Lower lobe of right lung (tissue), 2 donors: ENCODE data around the gene UBAC1. TPM values are rescaled to one million over a fixed set of nuclear protein-coding genes. Genes with fewer than 3 reads are reported as not detected.
"Not testable (repeated sequence)": the region's sequence is repeated elsewhere in the genome, so short reads cannot be mapped to it uniquely, and the experiment has no call there.

ENCODE experiments used
- ATAC-seq, 2 donors: fragments of 200-7000 bp; cut with Tn5 transposase; one replicate each; pipeline ENCODE4 v1.9.1; 2020 to 2022; ENCODE audit warnings: mild to moderate bottlenecking in 2 of 2, moderate library complexity in 2 of 2
- DNase-seq: peaks from one replicate; pipeline ENCODE4 v3.0.0-alpha.2; 2020
- H3K27ac ChIP-seq: fragments of 200-600 bp; one replicate; pipeline ENCODE4 v1.8.0; 2022
- H3K27me3 ChIP-seq: fragments of 200-600 bp; one replicate; pipeline ENCODE4 v1.8.0; 2022; ENCODE audit warnings: low read depth
- H3K36me3 ChIP-seq: fragments of 200-600 bp; one replicate; pipeline ENCODE4 v1.8.0; 2022; ENCODE audit warnings: mild to moderate bottlenecking
- H3K4me1 ChIP-seq: fragments of 200-600 bp; one replicate; pipeline ENCODE4 v1.8.0; 2022
- H3K4me3 ChIP-seq: fragments of 200-600 bp; one replicate; pipeline ENCODE4 v1.8.0; 2022; ENCODE audit warnings: mild to moderate bottlenecking
- H3K9me3 ChIP-seq: fragments of 200-600 bp; one replicate; pipeline ENCODE4 v1.8.0; 2022
- intact Hi-C: fragments of 100-400 bp; cut with DNase I; formaldehyde crosslinking; loops from one replicate; pipeline ENCODE4 v1.11.0; 2022
- total RNA-seq: library from RNA; stranded (reverse); fragmentation: NEBNext Ultra II Directional; extraction: Animal tissue kit (Norgen Biotek cat#: 25700); gene quantifications from one replicate; pipeline ENCODE4 v1.2.1, GENCODE V29; 2021
- TF ChIP-seq, protein P1 (sequence below): fragments of 200-600 bp; IDR thresholded peaks from one replicate; pipeline ENCODE4 v1.8.0; 2022; ENCODE audit warnings: antibody characterized with exemption, mild to moderate bottlenecking
- donor health status: DM: no; HTN: yes; CAD: no; lungs with severe emphysema.

The UBAC1 gene
- total RNA-seq, 1 donor from 2014 or later, result 40.3 TPM

GRCh38 chr9:135951889-135952663 lies 9.1 kb downstream of the UBAC1 start:
- Histone ChIP-seq H3K27ac (no peak overlapping the region), H3K4me1 (no peaks in the 10 kb centered on the region), H3K4me3 (no peak overlapping the region), H3K27me3 (no peaks in the 10 kb centered on the region), H3K9me3 (no peaks in the 10 kb centered on the region), H3K36me3 (peaks cover 76% of the 10 kb centered on the region)
- TF ChIP-seq, protein P1, sequence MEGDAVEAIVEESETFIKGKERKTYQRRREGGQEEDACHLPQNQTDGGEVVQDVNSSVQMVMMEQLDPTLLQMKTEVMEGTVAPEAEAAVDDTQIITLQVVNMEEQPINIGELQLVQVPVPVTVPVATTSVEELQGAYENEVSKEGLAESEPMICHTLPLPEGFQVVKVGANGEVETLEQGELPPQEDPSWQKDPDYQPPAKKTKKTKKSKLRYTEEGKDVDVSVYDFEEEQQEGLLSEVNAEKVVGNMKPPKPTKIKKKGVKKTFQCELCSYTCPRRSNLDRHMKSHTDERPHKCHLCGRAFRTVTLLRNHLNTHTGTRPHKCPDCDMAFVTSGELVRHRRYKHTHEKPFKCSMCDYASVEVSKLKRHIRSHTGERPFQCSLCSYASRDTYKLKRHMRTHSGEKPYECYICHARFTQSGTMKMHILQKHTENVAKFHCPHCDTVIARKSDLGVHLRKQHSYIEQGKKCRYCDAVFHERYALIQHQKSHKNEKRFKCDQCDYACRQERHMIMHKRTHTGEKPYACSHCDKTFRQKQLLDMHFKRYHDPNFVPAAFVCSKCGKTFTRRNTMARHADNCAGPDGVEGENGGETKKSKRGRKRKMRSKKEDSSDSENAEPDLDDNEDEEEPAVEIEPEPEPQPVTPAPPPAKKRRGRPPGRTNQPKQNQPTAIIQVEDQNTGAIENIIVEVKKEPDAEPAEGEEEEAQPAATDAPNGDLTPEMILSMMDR, result no peak
- intact Hi-C loops, result no loop called here
- ATAC-seq, result no peak
- DNase-seq, result no peak

- peaks cover 84% of the 10 kb centered on the region for H3K36me3 ChIP-seq
- intact Hi-C loops, result not testable (repeated sequence)
Measured at GRCh38 chr9:135951310-135951709, 9.9 kb downstream of the UBAC1 start.

DNA sequence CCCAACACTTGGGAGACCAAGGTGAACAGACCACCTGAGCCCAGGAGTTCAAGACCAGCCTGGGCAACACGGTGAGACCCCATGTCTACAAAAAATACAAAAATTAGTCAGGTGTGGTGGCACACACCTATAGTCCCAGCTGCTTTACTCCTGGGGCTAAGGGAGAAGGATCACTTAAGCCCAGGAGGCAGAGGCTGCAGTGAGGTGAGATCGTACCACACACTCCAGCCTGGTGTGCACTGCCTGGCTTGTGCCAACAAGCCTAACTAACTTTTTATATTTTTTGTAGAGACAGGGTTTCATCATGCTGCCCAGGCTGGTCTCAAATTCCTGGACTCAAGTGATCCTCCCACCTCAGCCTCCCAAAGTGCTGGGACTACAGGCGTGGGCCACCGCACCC lies 10.3 kb downstream of the UBAC1 start:
- H3K27me3 ChIP-seq, H3K27ac ChIP-seq, intact Hi-C loops, H3K4me1 ChIP-seq, DNase-seq, H3K4me3 ChIP-seq, ATAC-seq, H3K9me3 ChIP-seq: not testable (repeated sequence)
- H3K36me3 ChIP-seq, result peaks cover 89% of the 10 kb centered on the region

More at GRCh38 chr9:135951310-135951709, 9.9 kb downstream of the UBAC1 start:
- ATAC-seq, H3K27ac ChIP-seq, DNase-seq, H3K27me3 ChIP-seq, H3K4me3 ChIP-seq, H3K4me1 ChIP-seq, H3K9me3 ChIP-seq: not testable (repeated sequence)

DNA sequence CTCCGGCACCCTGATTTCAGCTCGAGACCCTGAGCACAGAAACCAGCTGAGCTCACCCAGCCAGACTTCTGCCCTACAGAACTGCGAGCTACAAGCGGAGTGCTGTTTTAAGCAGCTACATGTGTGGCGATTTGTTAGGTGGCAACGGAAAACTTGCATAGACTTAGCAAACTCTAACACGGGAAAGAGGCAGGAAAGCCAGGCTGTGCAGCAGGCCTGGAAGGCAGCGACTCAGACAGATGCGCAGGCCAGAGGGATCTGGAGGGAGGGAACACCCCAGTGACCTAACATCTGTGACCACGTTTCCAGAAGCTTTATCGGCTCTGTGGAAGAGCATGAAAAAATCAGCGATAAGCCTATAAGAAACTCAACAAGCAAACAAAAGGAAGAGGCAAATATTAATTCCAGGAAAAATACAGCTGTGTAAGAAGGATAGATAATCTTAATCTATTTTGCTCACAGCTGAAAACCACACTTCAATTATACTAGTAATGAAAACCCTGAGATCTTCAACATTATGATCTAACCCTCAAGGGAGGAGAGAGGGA lies 11.0 kb downstream of the UBAC1 start:
- TF ChIP-seq, protein P1, result no peak
- Histone ChIP-seq H3K9me3 (no peaks in the 10 kb centered on the region), H3K4me3 (no peak overlapping the region), H3K4me1 (no peaks in the 10 kb centered on the region), H3K27me3 (no peaks in the 10 kb centered on the region), H3K36me3 (peaks cover 95% of the 10 kb centered on the region), H3K27ac (no peak overlapping the region)
- ATAC-seq (no peak), DNase-seq (no peak)
- intact Hi-C loops, result no loop called here

DNA sequence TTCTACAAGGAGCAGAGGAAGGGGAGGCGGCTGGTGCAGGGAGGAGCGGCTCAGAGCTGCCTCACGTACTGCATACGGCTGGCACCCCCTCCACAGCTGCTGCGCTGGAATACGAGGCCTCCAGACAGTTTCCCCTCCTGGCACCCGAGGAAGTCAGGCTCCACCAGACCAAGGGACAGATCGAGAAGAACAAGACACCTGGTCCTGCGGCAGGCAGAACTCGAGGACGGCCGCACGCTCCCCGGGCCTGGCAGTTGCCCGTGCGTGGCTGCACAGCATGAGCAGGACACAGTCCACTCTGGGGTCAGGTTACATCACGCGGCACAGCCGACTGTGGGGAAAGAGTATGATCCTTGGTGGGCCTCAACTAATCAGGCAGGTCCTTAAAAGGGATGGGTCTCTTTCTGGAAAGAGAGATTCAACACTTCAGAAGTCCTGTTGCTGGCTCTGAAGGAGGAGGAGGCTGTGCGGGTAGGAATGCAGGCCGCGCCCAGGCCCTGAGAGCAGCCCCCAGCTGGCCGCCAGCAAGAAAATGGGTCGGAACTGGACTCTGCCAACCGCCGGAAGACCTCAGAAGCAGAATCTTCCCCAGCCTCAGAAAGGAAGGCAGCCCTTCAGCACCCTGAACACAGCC lies 11.6 kb downstream of the UBAC1 start:
- peaks cover 95% of the 10 kb centered on the region for H3K36me3 ChIP-seq
- H3K4me1 ChIP-seq, result no peaks in the 10 kb centered on the region
- H3K9me3 ChIP-seq, result no peaks in the 10 kb centered on the region
- ATAC-seq, result no peak
- H3K4me3 ChIP-seq, result no peak overlapping the region
- H3K27me3 ChIP-seq, result no peaks in the 10 kb centered on the region
- TF ChIP-seq, protein P1, result no peak
- intact Hi-C loops, result no loop called here
- no peak for DNase-seq
- no peak overlapping the region for H3K27ac ChIP-seq

- Histone ChIP-seq H3K9me3 (no peaks in the 10 kb centered on the region), H3K27ac (no peak overlapping the region), H3K4me1 (no peaks in the 10 kb centered on the region), H3K36me3 (peaks cover 95% of the 10 kb centered on the region), H3K27me3 (no peaks in the 10 kb centered on the region), H3K4me3 (no peak overlapping the region)
- ATAC-seq (no peak), DNase-seq (no peak)
- TF ChIP-seq, protein P1, result no peak
- intact Hi-C loops, result no loop called here
Measured at GRCh38 chr9:135948968-135949367, 12.2 kb downstream of the UBAC1 start.
